SK-N-SH treated with all-trans-retinoic acid at 6 μM for 48 hours (cell line): Measurements from ENCODE around the gene HRH1.

Source experiments
- ATAC-seq: fragments of 200-7000 bp; cut with Tn5 transposase; 3 replicates; pipeline ENCODE4 v1.9.1; 2020; ENCODE audit warnings: mild to moderate bottlenecking, moderate library complexity
- ARNTL ChIP-seq: fragments of 450-650 bp; formaldehyde crosslinking; IDR thresholded peaks from 2 replicates; pipeline ENCODE4 v1.5.0; 2020; ENCODE audit warnings: low read depth, mild to moderate bottlenecking, moderate library complexity, borderline replicate concordance
- BACH2 ChIP-seq: fragments of 250-450 bp; sonication (Bioruptor Pico); IDR thresholded peaks from 2 replicates; pipeline ENCODE4 v1.9.0; 2021; ENCODE audit warnings: mild to moderate bottlenecking, borderline replicate concordance
- CSDC2 ChIP-seq: fragments of 250-450 bp; sonication (Bioruptor Pico); IDR thresholded peaks from 2 replicates; pipeline ENCODE4 v1.5.0; 2020; ENCODE audit warnings: mild to moderate bottlenecking, moderate library complexity
- ESRRG ChIP-seq: fragments of 250-450 bp; sonication (Bioruptor Pico); IDR thresholded peaks from 2 replicates; pipeline ENCODE4 v1.6.1; 2021; ENCODE audit warnings: mild to moderate bottlenecking
- ISL1 ChIP-seq: fragments of 250-450 bp; sonication (Bioruptor Pico); IDR thresholded peaks from 2 replicates; pipeline ENCODE4 v2.1.2; 2022; ENCODE audit warnings: mild to moderate bottlenecking, moderate library complexity
- OSR1 ChIP-seq: fragments of 250-450 bp; sonication (Bioruptor Pico); IDR thresholded peaks from 2 replicates; pipeline ENCODE4 v1.8.0; 2022; ENCODE audit warnings: moderate library complexity, mild to moderate bottlenecking, inconsistent platforms
- PPARA ChIP-seq: fragments of 250-450 bp; sonication (Bioruptor Pico); IDR thresholded peaks from 2 replicates; pipeline ENCODE4 v1.5.0; 2020; ENCODE audit warnings: mild to moderate bottlenecking, borderline replicate concordance
- SNAI2 ChIP-seq: fragments of 250-450 bp; sonication (Bioruptor Pico); IDR thresholded peaks from 2 replicates; pipeline ENCODE4 v1.5.0; 2020; ENCODE audit warnings: mild to moderate bottlenecking, moderate library complexity
- TCF4 ChIP-seq: fragments of 250-450 bp; sonication (Bioruptor Pico); IDR thresholded peaks from 2 replicates; pipeline ENCODE4 v1.8.0; 2021; ENCODE audit warnings: mild to moderate bottlenecking, moderate library complexity, borderline replicate concordance
- TOX ChIP-seq: fragments of 250-450 bp; sonication (Bioruptor Pico); IDR thresholded peaks from 2 replicates; pipeline ENCODE4 v1.8.0; 2021; ENCODE audit warnings: mild to moderate bottlenecking, moderate library complexity, borderline replicate concordance
- ZC3H10 ChIP-seq: fragments of 250-450 bp; sonication (Bioruptor Pico); IDR thresholded peaks from 2 replicates; pipeline ENCODE4 v1.5.1; 2021; ENCODE audit warnings: mild to moderate bottlenecking, moderate library complexity
- ZNF565 ChIP-seq: fragments of 450-650 bp; formaldehyde crosslinking; conservative IDR thresholded peaks from 2 replicates; pipeline ENCODE4 v1.5.0; 2020; ENCODE audit warnings: low read depth, mild to moderate bottlenecking, moderate library complexity
- ZNF70 ChIP-seq: fragments of 450-650 bp; formaldehyde crosslinking; IDR thresholded peaks from 2 replicates; pipeline ENCODE4 v1.5.0; 2020; ENCODE audit warnings: mild to moderate bottlenecking, moderate library complexity
- ZNF8 ChIP-seq: fragments of 450-650 bp; formaldehyde crosslinking; IDR thresholded peaks from 2 replicates; pipeline ENCODE4 v1.5.0; 2020; ENCODE audit warnings: mild to moderate bottlenecking, moderate library complexity
- TF ChIP-seq, protein P1 (sequence below): fragments of 250-450 bp; sonication (Bioruptor Pico); IDR thresholded peaks from 2 replicates; pipeline ENCODE4 v1.5.1; 2021; ENCODE audit warnings: mild to moderate bottlenecking, moderate library complexity
- TF ChIP-seq, protein P2 (sequence below): fragments of 250-450 bp; sonication (Bioruptor Pico); IDR thresholded peaks from 2 replicates; pipeline ENCODE4 v1.5.0; 2020; ENCODE audit warnings: mild to moderate bottlenecking, moderate library complexity
- TF ChIP-seq, protein P3 (sequence below): fragments of 250-450 bp; sonication (Bioruptor Pico); IDR thresholded peaks from 2 replicates; pipeline ENCODE4 v1.8.0; 2020; ENCODE audit warnings: mild to moderate bottlenecking, moderate library complexity, borderline replicate concordance
- TF ChIP-seq, protein P4 (sequence below): fragments of 250-450 bp; sonication (Bioruptor Pico); IDR thresholded peaks from 2 replicates; pipeline ENCODE4 v1.5.1; 2020; ENCODE audit warnings: low read depth, mild to moderate bottlenecking, moderate library complexity

Gene HRH1

DNA sequence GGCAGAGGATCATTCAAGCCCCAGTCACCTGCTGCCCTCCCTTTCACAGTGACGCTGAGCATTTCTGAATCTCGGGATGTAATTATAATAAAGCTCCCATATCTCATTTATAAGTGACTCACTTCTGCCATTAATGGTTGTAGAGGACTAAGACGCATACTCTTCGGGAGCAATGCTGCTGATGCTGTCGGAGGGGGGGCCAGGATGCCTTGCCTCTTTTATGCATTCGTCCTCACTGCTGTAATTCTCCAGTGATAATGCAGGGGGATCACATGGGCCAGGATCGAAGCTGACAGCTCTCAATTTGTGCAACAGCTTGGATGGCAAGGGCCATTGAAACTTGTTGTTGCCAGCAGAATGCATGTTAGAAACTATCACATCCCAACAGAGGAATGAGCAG, 3.1 kb downstream of the HRH1 start:
- no peak for ATAC-seq
- TF ChIP-seq OSR1 (CRISPR knock-in tag): no peak
- peak; percentile 38; the same call in 1 of the 2 replicates for TF ChIP-seq ISL1 (CRISPR knock-in tag)
- no peak for TF ChIP-seq PPARA (CRISPR knock-in tag)
- TF ChIP-seq, protein P1, sequence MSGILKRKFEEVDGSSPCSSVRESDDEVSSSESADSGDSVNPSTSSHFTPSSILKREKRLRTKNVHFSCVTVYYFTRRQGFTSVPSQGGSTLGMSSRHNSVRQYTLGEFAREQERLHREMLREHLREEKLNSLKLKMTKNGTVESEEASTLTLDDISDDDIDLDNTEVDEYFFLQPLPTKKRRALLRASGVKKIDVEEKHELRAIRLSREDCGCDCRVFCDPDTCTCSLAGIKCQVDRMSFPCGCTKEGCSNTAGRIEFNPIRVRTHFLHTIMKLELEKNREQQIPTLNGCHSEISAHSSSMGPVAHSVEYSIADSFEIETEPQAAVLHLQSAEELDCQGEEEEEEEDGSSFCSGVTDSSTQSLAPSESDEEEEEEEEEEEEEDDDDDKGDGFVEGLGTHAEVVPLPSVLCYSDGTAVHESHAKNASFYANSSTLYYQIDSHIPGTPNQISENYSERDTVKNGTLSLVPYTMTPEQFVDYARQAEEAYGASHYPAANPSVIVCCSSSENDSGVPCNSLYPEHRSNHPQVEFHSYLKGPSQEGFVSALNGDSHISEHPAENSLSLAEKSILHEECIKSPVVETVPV (CRISPR knock-in tag): no peak
- TF ChIP-seq SNAI2 (CRISPR knock-in tag): no peak
- no peak for TF ChIP-seq ZNF70
- no peak for TF ChIP-seq ESRRG (CRISPR knock-in tag)
- TF ChIP-seq BACH2 (CRISPR knock-in tag): no peak
- TF ChIP-seq, all 23 proteins: peak for 1

DNA sequence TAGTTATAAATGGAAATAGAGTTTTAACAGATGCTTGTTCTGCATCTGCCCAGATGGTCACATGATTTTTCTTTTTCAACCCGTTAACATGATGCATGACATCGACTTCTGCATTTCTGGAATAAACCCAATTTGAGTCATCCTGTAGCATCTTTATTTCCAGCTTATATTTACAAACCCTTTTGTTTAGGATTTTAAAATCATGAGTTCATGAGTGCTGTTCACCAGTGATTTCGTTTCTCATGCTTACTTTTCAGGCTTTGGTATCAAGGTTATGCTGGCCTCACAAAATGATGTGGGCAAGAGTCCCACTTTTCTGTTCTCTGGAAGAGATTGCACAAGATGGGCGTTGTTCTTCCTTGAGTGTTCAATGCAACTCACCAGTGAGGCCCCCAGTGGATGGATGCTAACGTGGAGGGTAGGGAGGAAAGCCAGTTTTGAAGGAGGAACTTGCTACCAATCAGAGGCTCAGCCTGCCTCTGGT, 5.2 kb downstream of the HRH1 start:
- TF ChIP-seq ZC3H10 (CRISPR knock-in tag): no peak
- TF ChIP-seq ZNF8 (CRISPR knock-in tag): no peak
- TF ChIP-seq CSDC2 (CRISPR knock-in tag): no peak
- ATAC-seq: no peak

DNA sequence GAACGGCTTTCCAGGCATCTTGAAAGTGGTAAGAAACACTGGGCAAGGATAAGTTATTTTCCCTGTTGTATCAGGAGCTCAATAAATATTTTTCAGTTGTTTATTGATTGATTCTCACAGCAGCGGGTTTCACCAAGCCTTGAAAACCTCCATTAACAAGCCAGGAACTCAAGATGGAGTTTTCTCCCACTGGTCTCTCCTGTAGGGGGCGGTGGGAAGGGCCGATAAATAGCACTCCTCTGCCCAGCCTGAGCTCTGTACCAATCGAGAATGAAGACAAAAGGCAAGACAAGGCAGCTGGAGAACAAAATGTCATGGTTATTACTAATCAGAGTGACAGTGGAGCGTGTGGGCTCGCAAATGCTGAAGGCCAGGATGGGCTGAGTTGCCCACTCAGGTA, 7.4 kb downstream of the HRH1 start:
- TF ChIP-seq, protein P2, sequence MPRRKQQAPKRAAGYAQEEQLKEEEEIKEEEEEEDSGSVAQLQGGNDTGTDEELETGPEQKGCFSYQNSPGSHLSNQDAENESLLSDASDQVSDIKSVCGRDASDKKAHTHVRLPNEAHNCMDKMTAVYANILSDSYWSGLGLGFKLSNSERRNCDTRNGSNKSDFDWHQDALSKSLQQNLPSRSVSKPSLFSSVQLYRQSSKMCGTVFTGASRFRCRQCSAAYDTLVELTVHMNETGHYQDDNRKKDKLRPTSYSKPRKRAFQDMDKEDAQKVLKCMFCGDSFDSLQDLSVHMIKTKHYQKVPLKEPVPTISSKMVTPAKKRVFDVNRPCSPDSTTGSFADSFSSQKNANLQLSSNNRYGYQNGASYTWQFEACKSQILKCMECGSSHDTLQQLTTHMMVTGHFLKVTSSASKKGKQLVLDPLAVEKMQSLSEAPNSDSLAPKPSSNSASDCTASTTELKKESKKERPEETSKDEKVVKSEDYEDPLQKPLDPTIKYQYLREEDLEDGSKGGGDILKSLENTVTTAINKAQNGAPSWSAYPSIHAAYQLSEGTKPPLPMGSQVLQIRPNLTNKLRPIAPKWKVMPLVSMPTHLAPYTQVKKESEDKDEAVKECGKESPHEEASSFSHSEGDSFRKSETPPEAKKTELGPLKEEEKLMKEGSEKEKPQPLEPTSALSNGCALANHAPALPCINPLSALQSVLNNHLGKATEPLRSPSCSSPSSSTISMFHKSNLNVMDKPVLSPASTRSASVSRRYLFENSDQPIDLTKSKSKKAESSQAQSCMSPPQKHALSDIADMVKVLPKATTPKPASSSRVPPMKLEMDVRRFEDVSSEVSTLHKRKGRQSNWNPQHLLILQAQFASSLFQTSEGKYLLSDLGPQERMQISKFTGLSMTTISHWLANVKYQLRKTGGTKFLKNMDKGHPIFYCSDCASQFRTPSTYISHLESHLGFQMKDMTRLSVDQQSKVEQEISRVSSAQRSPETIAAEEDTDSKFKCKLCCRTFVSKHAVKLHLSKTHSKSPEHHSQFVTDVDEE (CRISPR knock-in tag): no peak
- TF ChIP-seq, protein P3, sequence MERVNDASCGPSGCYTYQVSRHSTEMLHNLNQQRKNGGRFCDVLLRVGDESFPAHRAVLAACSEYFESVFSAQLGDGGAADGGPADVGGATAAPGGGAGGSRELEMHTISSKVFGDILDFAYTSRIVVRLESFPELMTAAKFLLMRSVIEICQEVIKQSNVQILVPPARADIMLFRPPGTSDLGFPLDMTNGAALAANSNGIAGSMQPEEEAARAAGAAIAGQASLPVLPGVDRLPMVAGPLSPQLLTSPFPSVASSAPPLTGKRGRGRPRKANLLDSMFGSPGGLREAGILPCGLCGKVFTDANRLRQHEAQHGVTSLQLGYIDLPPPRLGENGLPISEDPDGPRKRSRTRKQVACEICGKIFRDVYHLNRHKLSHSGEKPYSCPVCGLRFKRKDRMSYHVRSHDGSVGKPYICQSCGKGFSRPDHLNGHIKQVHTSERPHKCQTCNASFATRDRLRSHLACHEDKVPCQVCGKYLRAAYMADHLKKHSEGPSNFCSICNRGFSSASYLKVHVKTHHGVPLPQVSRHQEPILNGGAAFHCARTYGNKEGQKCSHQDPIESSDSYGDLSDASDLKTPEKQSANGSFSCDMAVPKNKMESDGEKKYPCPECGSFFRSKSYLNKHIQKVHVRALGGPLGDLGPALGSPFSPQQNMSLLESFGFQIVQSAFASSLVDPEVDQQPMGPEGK: no peak
- TF ChIP-seq ZC3H10 (CRISPR knock-in tag) (no peak), TCF4 (CRISPR knock-in tag) (no peak), ARNTL (CRISPR knock-in tag) (no peak), ISL1 (CRISPR knock-in tag) (no peak)
- TF ChIP-seq, protein P1 (CRISPR knock-in tag): no peak
- ATAC-seq: no peak

DNA sequence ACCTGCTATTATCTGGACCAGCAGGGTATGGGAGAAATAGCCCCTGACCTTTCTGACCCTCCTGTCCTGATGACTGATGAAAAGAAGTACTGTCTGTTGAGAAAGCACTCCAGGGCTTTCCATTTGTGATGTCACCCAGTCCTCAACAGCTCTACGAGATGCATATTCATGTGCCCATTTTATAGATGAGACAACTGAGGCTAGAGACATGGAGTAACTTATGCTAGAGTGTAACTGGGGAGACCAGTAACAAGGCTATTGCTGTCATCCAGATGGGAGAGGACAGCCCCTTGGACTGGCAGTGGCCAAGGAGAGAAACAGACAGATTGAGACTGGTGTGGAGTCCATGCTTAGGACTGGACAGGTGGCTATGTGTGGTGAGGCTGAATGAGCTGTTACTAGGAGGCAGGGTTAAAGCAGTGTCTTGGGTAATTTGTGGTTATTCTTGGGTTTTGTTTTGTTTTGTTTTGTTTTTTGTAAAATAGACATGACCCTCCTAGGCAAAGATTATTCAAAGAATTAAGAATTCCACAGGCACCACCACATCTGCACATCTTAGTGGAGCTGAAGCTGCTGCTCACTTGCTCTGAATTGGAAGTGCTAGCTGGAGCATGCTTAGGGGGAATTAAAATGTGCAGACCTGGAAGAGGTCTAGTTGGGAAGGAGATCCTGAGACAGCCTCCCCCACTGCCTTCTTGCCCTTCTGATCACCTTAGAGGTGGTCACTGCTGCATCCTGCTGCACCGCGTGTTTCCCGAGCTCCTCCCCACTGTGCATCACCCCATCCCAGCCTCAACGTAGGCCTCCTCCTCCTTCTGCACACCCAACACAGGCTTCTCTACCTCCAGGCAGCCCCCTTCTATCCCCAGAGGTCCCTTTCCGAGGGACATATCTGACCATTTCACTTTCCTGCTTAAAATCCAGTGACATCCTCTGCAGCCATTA, 8.4 kb downstream of the HRH1 start:
- no peak for ATAC-seq
- TF ChIP-seq ZNF8 (CRISPR knock-in tag): no peak
- no peak for TF ChIP-seq TCF4 (CRISPR knock-in tag)
- TF ChIP-seq, protein P1 (CRISPR knock-in tag): no peak
- no peak for TF ChIP-seq BACH2 (CRISPR knock-in tag)
- no peak for TF ChIP-seq OSR1 (CRISPR knock-in tag)
- TF ChIP-seq SNAI2 (CRISPR knock-in tag): no peak
- no peak for TF ChIP-seq ESRRG (CRISPR knock-in tag)
- TF ChIP-seq, protein P4, sequence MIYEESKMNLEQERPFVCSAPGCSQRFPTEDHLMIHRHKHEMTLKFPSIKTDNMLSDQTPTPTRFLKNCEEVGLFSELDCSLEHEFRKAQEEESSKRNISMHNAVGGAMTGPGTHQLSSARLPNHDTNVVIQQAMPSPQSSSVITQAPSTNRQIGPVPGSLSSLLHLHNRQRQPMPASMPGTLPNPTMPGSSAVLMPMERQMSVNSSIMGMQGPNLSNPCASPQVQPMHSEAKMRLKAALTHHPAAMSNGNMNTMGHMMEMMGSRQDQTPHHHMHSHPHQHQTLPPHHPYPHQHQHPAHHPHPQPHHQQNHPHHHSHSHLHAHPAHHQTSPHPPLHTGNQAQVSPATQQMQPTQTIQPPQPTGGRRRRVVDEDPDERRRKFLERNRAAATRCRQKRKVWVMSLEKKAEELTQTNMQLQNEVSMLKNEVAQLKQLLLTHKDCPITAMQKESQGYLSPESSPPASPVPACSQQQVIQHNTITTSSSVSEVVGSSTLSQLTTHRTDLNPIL: no peak
- TF ChIP-seq TOX (CRISPR knock-in tag): no peak
- no peak for TF ChIP-seq ZNF565 (CRISPR knock-in tag)
- TF ChIP-seq, protein P2 (CRISPR knock-in tag): no peak
